ENCODE results near the gene ARMC9.

ARMC9 gene

DNA sequence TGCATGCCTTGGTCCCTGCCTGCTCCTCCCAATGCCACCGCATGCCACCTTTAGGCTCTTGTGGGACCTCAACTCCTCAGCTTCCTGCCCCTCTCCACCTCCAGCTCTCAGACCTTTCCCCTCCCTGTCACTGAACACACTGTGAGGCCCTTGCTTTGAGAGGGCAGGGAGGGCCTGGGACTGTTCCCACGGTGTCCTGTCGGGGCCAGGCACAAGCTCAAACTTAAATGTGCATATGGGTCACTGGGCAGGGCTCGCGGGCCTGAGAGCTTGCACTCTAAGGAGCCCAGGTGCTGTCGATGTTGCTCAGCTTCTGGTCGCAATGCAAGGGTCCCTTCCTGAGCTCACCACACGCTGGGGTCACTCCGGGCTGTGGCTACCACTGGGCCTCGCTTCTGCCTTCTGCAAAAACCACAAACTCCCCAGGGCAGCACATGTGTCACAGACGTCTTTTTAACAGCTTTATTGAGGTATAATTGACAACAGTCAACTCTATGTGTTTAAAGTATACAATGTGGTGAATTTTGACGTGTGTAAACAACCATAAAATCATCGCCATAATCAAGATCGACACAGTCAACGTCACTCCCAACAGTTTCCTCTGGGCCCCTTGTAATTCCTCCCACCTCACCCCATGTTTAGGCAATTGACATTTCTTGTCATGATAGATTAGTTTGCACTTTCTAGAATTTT, 185.1 kb downstream of the ARMC9 start:
- no peak for DNase-seq (ENCODE audit: low spot score)

- no peak for DNase-seq (ENCODE audit: low spot score)
These were observed 185.6 kb downstream of the ARMC9 start for GRCh38 chr2:231384109-231384435.

DNA sequence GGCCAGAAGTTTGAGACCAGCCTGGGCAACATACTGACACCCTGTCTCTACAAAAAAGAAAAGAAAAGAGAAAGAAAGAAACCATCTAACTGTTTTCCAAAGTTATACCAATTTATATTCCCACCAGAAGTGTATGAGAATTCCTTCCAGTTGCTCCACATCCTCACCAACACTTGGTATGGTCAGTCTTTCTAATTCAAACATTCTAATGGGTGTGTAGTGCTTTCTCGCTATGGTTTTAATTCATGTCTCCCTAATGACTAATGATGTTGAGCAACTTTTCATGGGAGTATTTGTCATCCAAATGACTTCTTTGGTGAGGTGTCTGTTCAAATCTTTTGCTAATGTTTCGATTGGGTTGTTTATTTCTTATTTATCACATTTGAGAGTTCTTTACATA, 186.5 kb downstream of the ARMC9 start:
- no peak for DNase-seq (ENCODE audit: low spot score)

GRCh38 chr2:231385429-231385828, 187.0 kb downstream of the ARMC9 start:
- no peak for DNase-seq (ENCODE audit: low spot score)

GRCh38 chr2:231386446-231386845, 188.0 kb downstream of the ARMC9 start:
- DNase-seq (ENCODE audit: low spot score), result no peak

- DNase-seq (ENCODE audit: low spot score), result peak; percentile 94
These were observed 189.7 kb downstream of the ARMC9 start for GRCh38 chr2:231387904-231388724.

- DNase-seq (ENCODE audit: low spot score), result no peak
These were observed 190.4 kb downstream of the ARMC9 start for GRCh38 chr2:231388725-231389346.

GRCh38 chr2:231390667-231391066, 192.2 kb downstream of the ARMC9 start:
- DNase-seq (ENCODE audit: low spot score), result no peak

- DNase-seq (ENCODE audit: low spot score), result no peak
These were observed 193.6 kb downstream of the ARMC9 start for GRCh38 chr2:231391981-231392380.

DNA sequence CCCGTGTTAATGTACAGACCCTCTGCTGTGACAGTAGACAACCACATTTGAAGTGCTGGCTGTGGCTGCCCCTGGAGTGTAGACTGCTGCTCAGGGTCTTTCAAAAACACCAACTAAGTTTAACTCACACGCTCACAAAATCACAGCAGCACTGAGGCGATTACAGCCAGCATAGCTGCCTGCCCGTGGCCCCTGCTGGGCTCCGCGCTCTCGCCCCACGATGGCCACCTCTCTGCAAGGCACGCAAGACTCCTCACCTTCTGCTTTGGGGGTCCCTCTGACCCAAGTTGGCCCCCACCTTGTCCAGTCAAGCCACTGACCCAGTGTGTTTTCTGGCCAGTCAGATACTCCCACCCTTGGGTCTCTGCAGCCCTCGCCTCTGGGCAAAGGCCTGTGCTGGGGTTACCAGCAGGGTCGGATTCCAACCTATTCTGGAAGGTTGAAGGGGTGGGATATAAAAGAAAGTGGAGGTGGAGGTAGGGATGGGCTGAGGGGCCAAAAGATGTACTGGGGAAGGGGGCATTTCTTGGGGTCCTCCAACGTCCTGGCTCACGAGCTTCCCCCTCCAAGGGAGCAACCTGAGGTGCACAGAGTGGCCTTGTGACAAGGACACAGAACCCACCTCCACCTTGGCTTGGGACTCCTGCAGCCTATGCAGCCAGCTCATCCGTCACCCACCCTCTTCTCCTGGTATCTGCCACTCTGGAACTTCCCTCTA, 194.2 kb downstream of the ARMC9 start:
- no peak for DNase-seq (ENCODE audit: low spot score)

- no peak for DNase-seq (ENCODE audit: low spot score)
These were observed 195.0 kb downstream of the ARMC9 start for GRCh38 chr2:231393149-231394131.

GRCh38 chr2:231394211-231395141, 196.0 kb downstream of the ARMC9 start:
- DNase-seq (ENCODE audit: low spot score), result no peak

DNA sequence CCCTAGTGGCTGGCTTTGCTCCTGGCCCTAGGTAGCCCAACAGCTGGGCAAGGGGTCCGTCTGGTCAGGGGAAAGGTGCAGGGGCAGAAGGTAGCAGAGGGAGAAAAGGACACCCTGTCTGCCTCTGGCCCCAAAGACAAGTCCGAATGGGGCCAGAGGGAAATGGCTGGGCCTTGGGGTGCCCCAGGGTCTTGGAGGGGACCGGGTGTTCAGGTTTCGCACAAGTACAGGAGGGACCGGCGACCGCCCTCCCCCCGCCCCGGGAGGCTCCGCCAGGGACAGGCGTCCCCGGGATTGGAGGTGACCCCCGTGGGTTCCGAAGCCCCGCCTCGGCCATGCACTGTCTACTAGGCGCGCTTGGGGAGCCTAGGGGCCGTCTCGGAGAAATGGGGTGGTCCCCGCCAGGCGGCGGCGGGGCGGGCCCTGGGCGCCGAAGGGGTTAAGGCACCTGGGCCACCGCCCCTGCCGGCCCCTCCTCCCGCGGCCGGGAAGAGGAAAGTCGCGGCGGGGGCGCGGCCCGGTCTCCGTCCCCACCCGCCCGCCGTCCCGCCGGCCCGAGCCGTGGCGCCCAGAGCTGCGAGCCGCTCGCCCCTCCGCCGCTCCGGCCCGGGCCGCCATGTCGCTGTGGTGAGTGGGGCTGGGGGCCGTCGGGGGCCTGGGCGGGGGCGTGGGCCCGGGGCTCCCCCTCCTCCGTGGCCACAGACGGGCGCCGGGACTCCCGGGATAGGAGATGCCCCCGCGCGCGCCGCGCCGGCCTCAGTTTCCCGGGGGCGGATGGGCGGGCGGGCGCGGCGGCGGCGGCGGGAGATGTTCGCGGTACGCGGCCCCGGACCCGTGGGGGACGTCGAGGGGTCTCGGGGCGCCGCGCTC, 197.0 kb downstream of the ARMC9 start, which contains the start of gene B3GNT7:
TSS of gene B3GNT7 (plus strand) at position 523 of the 870 bp plus-strand sequence. CDS start at position 617, 94 bp downstream.
- DNase-seq (ENCODE audit: low spot score), result no peak

- DNase-seq (ENCODE audit: low spot score), result no peak
These were observed 197.8 kb downstream of the ARMC9 start for GRCh38 chr2:231396058-231396821.

GRCh38 chr2:231397011-231397927, 198.8 kb downstream of the ARMC9 start:
- DNase-seq (ENCODE audit: low spot score), result no peak

GRCh38 chr2:231397928-231398294, 199.5 kb downstream of the ARMC9 start:
- DNase-seq (ENCODE audit: low spot score), result no peak

- no peak for DNase-seq (ENCODE audit: low spot score)
These were observed 200.2 kb downstream of the ARMC9 start for GRCh38 chr2:231398585-231398984.
